ENCODE data around the gene SEMA5A.

DNA sequence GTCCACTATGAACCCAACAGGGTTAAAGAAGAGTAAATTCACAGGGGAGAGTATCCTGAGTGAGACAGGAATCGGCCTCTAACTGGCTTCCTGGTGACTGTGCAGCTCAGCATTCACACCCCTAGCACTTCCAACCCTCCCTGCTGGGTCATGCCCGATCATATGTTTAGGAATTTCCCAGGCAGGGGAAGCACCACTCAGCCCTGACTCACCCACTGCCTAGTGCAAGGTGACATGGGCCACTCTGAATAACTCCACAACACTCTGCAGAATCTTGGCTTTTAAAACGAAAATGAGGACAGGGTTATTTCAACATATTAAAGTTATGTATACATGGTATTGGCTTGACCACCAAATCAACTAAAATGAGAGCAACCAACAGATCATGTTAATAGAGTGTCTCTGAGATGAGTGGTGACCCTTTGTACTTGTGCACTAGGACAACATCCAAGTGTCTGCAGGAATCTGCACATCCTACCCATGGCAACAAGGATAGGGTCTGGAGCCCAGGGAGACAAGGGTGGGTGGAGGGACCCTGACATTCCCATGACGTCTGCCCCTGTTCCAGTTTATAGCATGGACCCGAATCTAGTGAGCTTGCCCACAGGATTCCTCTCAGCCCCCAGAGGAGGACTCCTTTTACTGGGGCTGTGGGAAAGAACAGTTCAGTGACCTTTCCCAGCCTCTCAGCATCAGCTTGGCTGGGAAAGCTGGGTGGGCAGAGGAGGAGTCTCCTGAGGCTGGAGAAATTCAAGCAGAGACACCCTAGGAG is 485.8 kb downstream of the SEMA5A start:
- TF ChIP-seq, protein P1, sequence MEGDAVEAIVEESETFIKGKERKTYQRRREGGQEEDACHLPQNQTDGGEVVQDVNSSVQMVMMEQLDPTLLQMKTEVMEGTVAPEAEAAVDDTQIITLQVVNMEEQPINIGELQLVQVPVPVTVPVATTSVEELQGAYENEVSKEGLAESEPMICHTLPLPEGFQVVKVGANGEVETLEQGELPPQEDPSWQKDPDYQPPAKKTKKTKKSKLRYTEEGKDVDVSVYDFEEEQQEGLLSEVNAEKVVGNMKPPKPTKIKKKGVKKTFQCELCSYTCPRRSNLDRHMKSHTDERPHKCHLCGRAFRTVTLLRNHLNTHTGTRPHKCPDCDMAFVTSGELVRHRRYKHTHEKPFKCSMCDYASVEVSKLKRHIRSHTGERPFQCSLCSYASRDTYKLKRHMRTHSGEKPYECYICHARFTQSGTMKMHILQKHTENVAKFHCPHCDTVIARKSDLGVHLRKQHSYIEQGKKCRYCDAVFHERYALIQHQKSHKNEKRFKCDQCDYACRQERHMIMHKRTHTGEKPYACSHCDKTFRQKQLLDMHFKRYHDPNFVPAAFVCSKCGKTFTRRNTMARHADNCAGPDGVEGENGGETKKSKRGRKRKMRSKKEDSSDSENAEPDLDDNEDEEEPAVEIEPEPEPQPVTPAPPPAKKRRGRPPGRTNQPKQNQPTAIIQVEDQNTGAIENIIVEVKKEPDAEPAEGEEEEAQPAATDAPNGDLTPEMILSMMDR (IDR thresholded peaks at IDR 0.05; ENCODE audit: insufficient read depth, low read length), result no peak
- no peak for TF ChIP-seq GABPA (IDR thresholded peaks at IDR 0.05; ENCODE audit: low read depth)
